Adipocyte (in vitro differentiated cells): ENCODE measurements around the gene PHGDH.

ENCODE experiments used
- DNase-seq: peaks from one replicate; pipeline ENCODE4 v3.0.0-alpha.2; 2015; ENCODE audit warnings: low read depth
- H3K27me3 ChIP-seq: replicated peaks from 2 replicates; pipeline ENCODE4 v1.7.0; 2013; ENCODE audit warnings: mild to moderate bottlenecking, low read length, moderate library complexity; ENCODE audit not compliant: control insufficient read depth, insufficient read depth
- H3K36me3 ChIP-seq: 2 replicates; pipeline ENCODE4 v1.7.0; 2013; ENCODE audit warnings: low read length, mild to moderate bottlenecking, moderate library complexity; ENCODE audit not compliant: control insufficient read depth, insufficient read depth, severe bottlenecking
- H3K4me1 ChIP-seq: 2 replicates; pipeline ENCODE4 v1.7.0; 2013; ENCODE audit warnings: mild to moderate bottlenecking, low read length, moderate library complexity; ENCODE audit not compliant: control insufficient read depth, insufficient read depth
- H3K4me3 ChIP-seq: 2 replicates; pipeline ENCODE4 v1.7.0; 2013; ENCODE audit warnings: mild to moderate bottlenecking, low read length, moderate library complexity
- H3K9ac ChIP-seq: 2 replicates; pipeline ENCODE4 v1.7.0; 2013; ENCODE audit warnings: mild to moderate bottlenecking, low read length, moderate library complexity
- H3K9me3 ChIP-seq: 2 replicates; pipeline ENCODE4 v1.7.0; 2013; ENCODE audit warnings: mild to moderate bottlenecking, low read length, moderate library complexity; ENCODE audit not compliant: control insufficient read depth

Gene PHGDH

GRCh38 chr1:119732465-119733168 is 20.9 kb downstream of the PHGDH start:
- Histone ChIP-seq H3K4me3 (no peak overlapping the region), H3K27me3 (no peaks in the 10 kb centered on the region), H3K4me1 (peaks cover 8% of the 10 kb centered on the region), H3K9ac (no peak overlapping the region), H3K9me3 (no peaks in the 10 kb centered on the region), H3K36me3 (peaks cover 80% of the 10 kb centered on the region)
- DNase-seq: no peak

GRCh38 chr1:119733754-119734153 is 22.0 kb downstream of the PHGDH start:
- Histone ChIP-seq H3K4me1 (peaks cover 7% of the 10 kb centered on the region), H3K27me3 (no peaks in the 10 kb centered on the region), H3K4me3 (no peak overlapping the region), H3K9ac (no peak overlapping the region), H3K9me3 (no peaks in the 10 kb centered on the region), H3K36me3 (peaks cover 78% of the 10 kb centered on the region)
- no peak for DNase-seq

- DNase-seq: no peak
- Histone ChIP-seq H3K9ac (no peak overlapping the region), H3K36me3 (peaks cover 65% of the 10 kb centered on the region), H3K4me1 (no peaks in the 10 kb centered on the region), H3K9me3 (no peaks in the 10 kb centered on the region), H3K27me3 (no peaks in the 10 kb centered on the region), H3K4me3 (no peak overlapping the region)
Observed at GRCh38 chr1:119735217-119735616, 23.5 kb downstream of the PHGDH start.

GRCh38 chr1:119736649-119737039 is 24.9 kb downstream of the PHGDH start:
- no peaks in the 10 kb centered on the region for H3K27me3 ChIP-seq
- no peak overlapping the region for H3K9ac ChIP-seq
- no peaks in the 10 kb centered on the region for H3K4me1 ChIP-seq
- no peaks in the 10 kb centered on the region for H3K9me3 ChIP-seq
- no peak overlapping the region for H3K4me3 ChIP-seq
- no peak for DNase-seq
- peaks cover 50% of the 10 kb centered on the region for H3K36me3 ChIP-seq

GRCh38 chr1:119737040-119737682 is 25.4 kb downstream of the PHGDH start:
- Histone ChIP-seq H3K27me3 (no peaks in the 10 kb centered on the region), H3K4me1 (no peaks in the 10 kb centered on the region), H3K4me3 (no peak overlapping the region), H3K36me3 (peaks cover 47% of the 10 kb centered on the region), H3K9ac (no peak overlapping the region), H3K9me3 (no peaks in the 10 kb centered on the region)
- no peak for DNase-seq

GRCh38 chr1:119738100-119738720 is 26.5 kb downstream of the PHGDH start:
- DNase-seq: no peak
- H3K36me3 ChIP-seq: peaks cover 52% of the 10 kb centered on the region
- no peak overlapping the region for H3K9ac ChIP-seq
- H3K27me3 ChIP-seq: no peaks in the 10 kb centered on the region
- no peaks in the 10 kb centered on the region for H3K9me3 ChIP-seq
- H3K4me3 ChIP-seq: no peak overlapping the region
- peaks cover 2% of the 10 kb centered on the region for H3K4me1 ChIP-seq

GRCh38 chr1:119739150-119739549 is 27.4 kb downstream of the PHGDH start:
- Histone ChIP-seq H3K27me3 (no peaks in the 10 kb centered on the region), H3K4me1 (peaks cover 10% of the 10 kb centered on the region), H3K9me3 (no peaks in the 10 kb centered on the region), H3K36me3 (peaks cover 52% of the 10 kb centered on the region), H3K4me3 (no peak overlapping the region), H3K9ac (no peak overlapping the region)
- no peak for DNase-seq

- H3K36me3 ChIP-seq: peaks cover 40% of the 10 kb centered on the region
- peaks cover 10% of the 10 kb centered on the region for H3K4me1 ChIP-seq
Observed at GRCh38 chr1:119740261-119740660, 28.5 kb downstream of the PHGDH start.

GRCh38 chr1:119740896-119741780 is 29.4 kb downstream of the PHGDH start:
- Histone ChIP-seq H3K9ac (no peak overlapping the region), H3K36me3 (peaks cover 32% of the 10 kb centered on the region), H3K4me1 (peaks cover 10% of the 10 kb centered on the region), H3K9me3 (no peaks in the 10 kb centered on the region), H3K27me3 (no peaks in the 10 kb centered on the region), H3K4me3 (no peak overlapping the region)
- DNase-seq: no peak

More at GRCh38 chr1:119740261-119740660, 28.5 kb downstream of the PHGDH start:
- H3K27me3 ChIP-seq: no peaks in the 10 kb centered on the region
- DNase-seq: no peak
- no peaks in the 10 kb centered on the region for H3K9me3 ChIP-seq
- H3K4me3 ChIP-seq: no peak overlapping the region
- no peak overlapping the region for H3K9ac ChIP-seq

GRCh38 chr1:119742202-119742601 is 30.5 kb downstream of the PHGDH start:
- Histone ChIP-seq H3K36me3 (peaks cover 25% of the 10 kb centered on the region), H3K4me1 (peaks cover 10% of the 10 kb centered on the region), H3K9ac (no peak overlapping the region), H3K27me3 (no peaks in the 10 kb centered on the region), H3K4me3 (no peak overlapping the region), H3K9me3 (no peaks in the 10 kb centered on the region)
- peak; percentile 63 for DNase-seq

GRCh38 chr1:119742677-119743076 is 30.9 kb downstream of the PHGDH start:
- Histone ChIP-seq H3K36me3 (peaks cover 20% of the 10 kb centered on the region), H3K9ac (no peak overlapping the region), H3K4me3 (no peak overlapping the region), H3K9me3 (no peaks in the 10 kb centered on the region), H3K27me3 (no peaks in the 10 kb centered on the region), H3K4me1 (peaks cover 10% of the 10 kb centered on the region)
- DNase-seq: no peak
